DOHH2 (cell line): ENCODE measurements around the gene COG6.
A peak's percentile ranks its signal among the peaks of the same experiment; 100 is the strongest.

ENCODE experiments used
- H3F3A ChIP-seq: fragments of 200-600 bp; sonication (generic), shearing (Covaris generic); 2 replicates; pipeline ENCODE4 v1.6.0; 2016; ENCODE audit warnings: antibody characterized with exemption, mild to moderate bottlenecking; ENCODE audit not compliant: control insufficient read depth, insufficient read depth
- H3K27ac ChIP-seq: fragments of 200-600 bp; sonication (generic); 2 replicates; pipeline ENCODE4 v1.5.1; 2014; ENCODE audit warnings: low read depth, mild to moderate bottlenecking, low read length, moderate library complexity
- H3K27me3 ChIP-seq: fragments of 200-600 bp; sonication (generic); 2 replicates; pipeline ENCODE4 v1.6.1; 2014; ENCODE audit warnings: mild to moderate bottlenecking, low read length, mixed read lengths; ENCODE audit not compliant: control insufficient read depth
- H3K36me3 ChIP-seq: fragments of 200-600 bp; sonication (generic); 2 replicates; pipeline ENCODE4 v1.6.1; 2014; ENCODE audit warnings: mild to moderate bottlenecking, low read length, moderate library complexity, mixed read lengths; ENCODE audit not compliant: control insufficient read depth
- H3K4me1 ChIP-seq: fragments of 200-600 bp; sonication (generic); 2 replicates; pipeline ENCODE4 v1.6.1; 2014; ENCODE audit warnings: mild to moderate bottlenecking, low read length, mixed read lengths; ENCODE audit not compliant: control insufficient read depth
- H3K4me2 ChIP-seq: fragments of 200-600 bp; sonication (generic); 2 replicates; pipeline ENCODE4 v1.6.0; 2014; ENCODE audit warnings: mild to moderate bottlenecking, low read length, moderate library complexity
- H3K4me3 ChIP-seq: fragments of 200-600 bp; sonication (generic); 2 replicates; pipeline ENCODE4 v1.5.1; 2014; ENCODE audit warnings: mild to moderate bottlenecking, low read length, mixed read lengths
- H3K79me2 ChIP-seq: fragments of 200-600 bp; sonication (generic); 2 replicates; pipeline ENCODE4 v1.6.1; 2014; ENCODE audit warnings: mild to moderate bottlenecking, low read length, mixed read lengths; ENCODE audit not compliant: control insufficient read depth
- H3K9me2 ChIP-seq: fragments of 200-600 bp; sonication (generic); replicated peaks from 2 replicates; pipeline ENCODE4 v1.6.1; 2014; ENCODE audit warnings: mild to moderate bottlenecking, low read length, mixed read lengths; ENCODE audit not compliant: control insufficient read depth
- H3K9me3 ChIP-seq: fragments of 200-600 bp; sonication (generic); 2 replicates; pipeline ENCODE4 v1.6.1; 2014; ENCODE audit warnings: antibody characterized with exemption, low read length, mixed read lengths; ENCODE audit not compliant: control insufficient read depth, insufficient read depth
- H4K20me1 ChIP-seq: fragments of 200-600 bp; sonication (generic); 2 replicates; pipeline ENCODE4 v1.6.0; 2014; ENCODE audit warnings: low read depth, mild to moderate bottlenecking, antibody characterized with exemption, low read length, moderate library complexity; ENCODE audit not compliant: control insufficient read depth, insufficient read depth
- CTCF ChIP-seq: fragments of 200-600 bp; sonication (generic); IDR thresholded peaks from one replicate; pipeline ENCODE4 v1.5.1; 2014; ENCODE audit warnings: antibody characterized with exemption, mild to moderate bottlenecking, low read depth, low read length; ENCODE audit not compliant: poor library complexity, severe bottlenecking
- EZH2phosphoT487 ChIP-seq: fragments of 200-600 bp; sonication (generic); IDR thresholded peaks from 2 replicates; pipeline ENCODE4 v1.6.1; 2017; ENCODE audit warnings: borderline replicate concordance, mild to moderate bottlenecking, antibody characterized with exemption, low read length, moderate library complexity, mixed read lengths

The COG6 gene

GRCh38 chr13:39655041-39655568, 357 bp upstream of the COG6 start:
- Histone ChIP-seq H3F3A (no peaks in the 10 kb centered on the region), H3K27me3 (no peaks in the 10 kb centered on the region), H3K27ac (no peak overlapping the region), H3K79me2 (peaks cover 14% of the 10 kb centered on the region), H3K4me2 (peak overlapping the region; percentile 99), H3K9me2 (no peaks in the 10 kb centered on the region), H3K4me3 (peak overlapping the region; percentile 96), H4K20me1 (no peaks in the 10 kb centered on the region), H3K36me3 (peaks cover 4% of the 10 kb centered on the region; the same call in 1 of the 2 replicates), H3K9me3 (no peaks in the 10 kb centered on the region), H3K4me1 (peaks cover 17% of the 10 kb centered on the region)
- TF ChIP-seq CTCF (no peak), EZH2phosphoT487 (no peak)

- peaks cover 14% of the 10 kb centered on the region for H3K79me2 ChIP-seq
- H3K9me3 ChIP-seq: no peaks in the 10 kb centered on the region
- no peaks in the 10 kb centered on the region for H3K27me3 ChIP-seq
- H3K27ac ChIP-seq: no peak overlapping the region
- H3K4me1 ChIP-seq: peaks cover 17% of the 10 kb centered on the region
- H3K4me2 ChIP-seq: peak overlapping the region; percentile 99
- no peaks in the 10 kb centered on the region for H3K9me2 ChIP-seq
- no peaks in the 10 kb centered on the region for H4K20me1 ChIP-seq
- peak overlapping the region; percentile 96 for H3K4me3 ChIP-seq
- H3K36me3 ChIP-seq: peaks cover 9% of the 10 kb centered on the region
- H3F3A ChIP-seq: no peaks in the 10 kb centered on the region
- TF ChIP-seq CTCF (no peak), EZH2phosphoT487 (no peak)
These were observed 839 bp downstream of the COG6 start for GRCh38 chr13:39656325-39656677.

GRCh38 chr13:39663508-39663907, 8.0 kb downstream of the COG6 start:
- Histone ChIP-seq H3K27ac (no peak overlapping the region), H3K4me2 (no peak overlapping the region), H3K27me3 (no peaks in the 10 kb centered on the region), H3K36me3 (peaks cover 24% of the 10 kb centered on the region), H3K4me3 (no peak overlapping the region), H3K79me2 (no peaks in the 10 kb centered on the region), H3K9me2 (no peaks in the 10 kb centered on the region), H4K20me1 (no peaks in the 10 kb centered on the region), H3K4me1 (no peaks in the 10 kb centered on the region), H3K9me3 (no peaks in the 10 kb centered on the region), H3F3A (no peaks in the 10 kb centered on the region)
- TF ChIP-seq EZH2phosphoT487: no peak
- no peak for TF ChIP-seq CTCF
